GM18870 (cell line): ENCODE measurements around the gene TICAM1.
"Not testable (repeated sequence)": the region's sequence is repeated elsewhere in the genome, so short reads cannot be mapped to it uniquely, and the experiment has no call there.

Experiments
- ATAC-seq: cut with Tn5 transposase; IDR thresholded peaks from one replicate; pipeline ENCODE4 v1.9.1; 2021; ENCODE audit warnings: moderate library complexity; ENCODE audit not compliant: unreplicated experiment

Gene TICAM1

DNA sequence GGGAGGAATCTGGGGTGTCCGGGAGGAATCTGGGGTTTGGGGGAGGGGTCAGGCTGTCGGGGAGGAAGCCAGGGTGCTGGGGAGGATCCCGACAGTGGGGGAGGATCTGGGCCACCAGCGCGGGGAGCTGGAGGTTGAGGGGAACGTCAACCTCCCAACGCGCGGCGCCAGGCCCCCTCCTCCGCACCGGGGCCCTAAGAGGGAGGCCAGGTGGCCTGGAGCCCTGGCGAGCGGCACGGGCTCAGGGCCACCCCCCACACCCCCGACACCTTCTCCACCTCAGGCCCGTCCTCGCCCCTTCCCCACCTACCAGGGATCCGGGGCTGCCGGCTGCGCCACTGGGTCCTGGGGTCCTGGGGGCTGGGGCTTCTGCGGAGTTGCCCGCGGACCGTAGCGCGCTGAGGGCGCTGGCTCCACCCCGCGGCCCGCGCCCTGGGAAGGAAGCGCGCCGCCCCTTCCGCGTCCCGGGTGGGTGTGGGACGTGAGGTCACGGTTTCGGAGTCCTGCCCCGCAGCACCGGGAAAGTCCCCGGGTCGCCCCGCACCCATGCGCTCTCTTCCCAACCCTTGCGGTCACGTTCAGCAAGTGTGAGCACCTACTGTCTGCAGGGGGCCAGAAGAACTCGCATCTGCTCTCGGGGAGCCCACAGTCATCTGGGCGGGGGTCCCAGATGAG lies at the start of gene TICAM1:
TSS of gene TICAM1 (minus strand) at position 409 of the 675 bp plus-strand sequence. CDS start 13,335 bp downstream, outside the sequence.
- ATAC-seq = peak; percentile 40

DNA sequence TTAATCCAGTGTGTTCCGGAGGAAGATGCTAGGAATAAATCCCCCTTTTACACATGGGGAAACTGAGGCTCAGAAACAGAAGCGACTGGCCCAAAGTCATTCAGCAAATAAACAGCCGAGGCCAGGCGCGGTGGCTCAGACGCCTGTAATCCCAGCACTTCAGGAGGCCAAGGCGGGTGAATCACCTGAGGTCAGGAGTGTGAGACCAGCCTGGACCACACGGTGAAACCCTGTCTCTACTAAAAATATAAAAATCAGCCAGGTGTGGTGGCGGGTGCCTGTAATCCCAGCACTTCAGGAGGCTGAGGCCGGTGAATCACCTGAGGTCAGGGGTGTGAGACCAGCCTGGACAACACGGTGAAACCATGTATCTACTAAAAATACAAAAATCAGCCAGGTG lies 47.5 kb upstream of the TICAM1 start:
- no peak for ATAC-seq

GRCh38 chr19:4878491-4878968 lies 47.0 kb upstream of the TICAM1 start:
- no peak for ATAC-seq

GRCh38 chr19:4877753-4878490 lies 46.4 kb upstream of the TICAM1 start:
- no peak for ATAC-seq

- no peak for ATAC-seq
Measured at GRCh38 chr19:4873930-4874329, 42.4 kb upstream of the TICAM1 start.

DNA sequence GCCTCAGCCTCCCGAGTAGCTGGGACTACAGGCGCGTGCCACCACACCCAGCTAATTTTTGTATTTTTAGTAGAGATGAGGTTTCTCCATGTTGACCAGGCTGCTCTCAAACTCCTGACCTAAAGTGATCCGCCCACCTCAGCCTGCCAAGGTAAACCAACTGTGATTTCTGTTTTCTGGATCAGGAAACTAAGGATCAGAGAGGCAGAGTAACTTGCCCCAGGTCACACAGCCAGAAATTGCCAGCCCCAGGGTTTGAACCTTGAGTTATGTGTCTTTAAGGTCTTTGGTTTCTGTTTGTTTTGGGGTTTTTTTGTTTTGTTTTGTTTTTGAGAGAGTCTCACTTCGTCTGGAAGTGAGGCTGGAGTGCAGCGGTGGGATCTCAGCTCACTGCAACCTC lies 40.2 kb upstream of the TICAM1 start:
- no peak for ATAC-seq

DNA sequence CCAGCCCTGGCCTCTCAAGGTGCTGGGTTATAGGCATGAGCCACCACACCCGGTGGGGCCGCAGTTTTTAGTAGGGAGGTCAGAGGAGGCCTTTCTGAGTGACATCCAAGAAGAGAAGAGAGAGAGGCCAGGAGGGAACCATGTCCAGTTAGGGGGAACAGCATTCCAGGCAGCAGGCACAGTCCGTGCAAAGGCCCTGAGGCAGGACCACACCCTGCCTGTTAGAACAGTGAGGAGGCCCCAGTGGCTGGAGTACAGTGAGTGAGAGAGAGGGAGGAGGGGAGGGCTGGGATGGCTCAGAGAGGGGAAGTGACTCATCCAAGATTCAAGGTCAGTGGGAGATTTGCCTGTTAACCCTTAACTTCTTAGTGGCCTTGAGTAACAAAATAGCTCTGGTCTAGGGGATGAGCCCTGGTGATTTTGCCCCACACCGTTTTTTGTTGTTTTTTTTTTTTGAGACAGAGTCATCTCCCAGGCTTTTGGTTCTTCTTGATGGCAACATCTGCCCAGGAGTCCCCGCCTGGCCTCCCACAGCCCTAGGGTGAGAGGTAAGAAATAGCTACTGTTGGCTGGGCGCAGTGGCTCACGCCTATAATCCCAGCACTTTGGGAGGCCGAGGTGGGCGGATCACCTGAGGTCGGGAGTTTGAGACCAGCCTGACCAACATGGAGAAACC lies 38.7 kb upstream of the TICAM1 start:
- no peak for ATAC-seq

DNA sequence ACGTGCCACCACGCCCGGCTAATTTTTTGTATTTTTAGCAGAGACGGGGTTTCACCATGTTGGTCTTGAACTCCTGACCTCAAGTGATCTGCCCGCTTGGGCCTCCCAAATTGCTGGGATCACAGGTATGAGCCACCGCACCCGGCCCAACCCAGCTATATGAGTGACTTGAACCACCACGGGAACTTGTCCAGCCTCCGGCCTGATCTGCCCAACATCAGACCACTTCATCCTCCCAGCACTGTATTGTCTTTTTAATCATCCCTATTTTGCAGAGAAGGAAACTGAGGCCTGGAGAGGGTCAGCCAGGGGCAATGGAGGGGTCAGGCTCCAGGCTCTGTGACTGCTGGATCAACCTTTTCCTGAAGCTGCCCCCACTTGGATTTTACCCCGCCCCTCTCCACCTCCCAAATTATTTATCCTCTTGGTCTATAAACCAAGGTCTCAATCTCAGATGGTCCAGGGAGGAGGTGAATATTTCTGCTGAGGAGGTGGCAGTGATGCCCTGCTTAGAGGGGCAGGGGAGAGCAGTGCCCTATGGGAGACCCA lies 36.8 kb upstream of the TICAM1 start:
- ATAC-seq = no peak

GRCh38 chr19:4867534-4868285 lies 36.2 kb upstream of the TICAM1 start, which contains the start of gene PLIN3:
Gene PLIN3 (minus strand): TSS chr19:4867667. CDS start chr19:4861394, 6,273 bp downstream.
- no peak for ATAC-seq

- no peak for ATAC-seq
Measured at GRCh38 chr19:4866595-4867424, 35.3 kb upstream of the TICAM1 start.

GRCh38 chr19:4861147-4861546 lies 29.6 kb upstream of the TICAM1 start:
- no peak for ATAC-seq

DNA sequence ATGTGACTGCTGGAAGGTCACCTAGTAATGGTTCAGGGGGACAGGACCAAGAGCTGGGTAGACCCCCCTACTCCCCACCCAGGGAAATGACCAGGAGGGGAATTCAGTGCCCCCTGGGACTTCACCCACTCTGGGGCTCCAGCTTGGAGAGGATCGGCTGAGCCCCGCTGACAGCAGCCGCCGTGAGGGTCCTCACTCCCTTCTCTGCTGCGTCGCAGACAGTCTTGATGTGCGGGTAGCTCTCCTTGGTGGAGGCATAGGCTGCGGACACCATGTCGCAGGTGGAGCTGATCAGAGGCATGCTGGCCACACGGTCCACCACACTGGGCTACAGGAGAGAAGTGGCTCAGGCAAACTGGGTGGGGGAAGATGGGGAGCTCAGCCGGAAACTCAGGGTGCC lies 28.2 kb upstream of the TICAM1 start:
- ATAC-seq = no peak

DNA sequence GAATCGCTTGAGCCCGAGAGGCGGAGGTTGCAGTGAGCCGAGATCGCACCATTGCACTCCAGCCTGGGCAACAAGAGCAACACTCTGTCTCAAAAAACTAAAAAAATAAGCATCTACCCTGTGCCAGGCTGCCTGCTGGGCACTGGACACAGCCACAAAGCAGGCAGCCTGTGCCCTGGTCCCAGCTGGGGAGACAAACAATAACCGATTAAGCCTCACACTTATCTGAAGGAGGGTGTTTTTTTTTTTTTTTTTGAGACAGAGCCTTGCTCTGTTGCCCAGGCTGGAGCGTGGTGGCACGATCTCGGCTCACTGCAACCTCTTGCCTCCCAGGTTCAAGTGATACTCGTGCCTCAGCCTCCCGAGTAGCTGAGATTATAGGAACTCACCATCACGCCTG lies 25.0 kb upstream of the TICAM1 start:
- ATAC-seq = not testable (repeated sequence)

DNA sequence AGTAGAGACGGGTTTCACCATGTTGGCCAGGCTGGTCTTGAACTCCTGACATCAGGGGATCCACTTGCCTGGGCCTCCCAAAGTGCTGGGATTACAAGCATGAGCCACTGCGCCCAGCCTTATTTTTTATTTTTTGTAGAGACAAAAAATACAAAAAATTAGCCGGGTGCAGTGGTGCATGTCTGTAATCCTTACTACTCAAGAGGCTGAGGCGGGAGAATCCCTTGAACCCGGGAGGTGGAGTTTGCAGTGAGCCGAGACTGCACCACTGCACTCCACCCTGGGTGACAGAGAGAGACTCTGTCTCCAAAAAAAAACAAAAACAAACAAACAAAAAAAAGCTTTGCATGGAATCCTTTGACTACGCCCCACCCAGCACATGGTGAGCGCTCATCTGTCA lies 22.0 kb upstream of the TICAM1 start:
- not testable (repeated sequence) for ATAC-seq

DNA sequence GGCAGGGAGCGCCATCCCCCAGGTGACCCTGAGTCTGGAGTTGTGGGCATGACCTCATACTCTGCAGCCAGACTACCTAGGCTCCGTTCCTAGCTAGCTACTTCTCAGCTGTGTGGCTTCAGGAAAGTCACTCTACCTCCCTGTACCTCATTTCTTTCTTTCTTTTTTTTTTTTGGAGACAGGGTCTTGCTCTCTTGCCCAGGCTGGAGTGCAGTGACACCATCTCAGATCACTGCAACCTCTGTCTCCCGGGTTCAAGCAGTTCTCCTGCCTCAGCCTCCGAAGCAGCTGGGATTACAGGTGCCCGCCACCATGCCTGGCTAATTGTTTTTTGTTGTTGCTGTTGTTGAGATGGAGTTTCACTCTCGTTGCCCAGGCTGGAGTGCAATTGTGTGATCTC lies 21.0 kb upstream of the TICAM1 start:
- ATAC-seq = no peak

DNA sequence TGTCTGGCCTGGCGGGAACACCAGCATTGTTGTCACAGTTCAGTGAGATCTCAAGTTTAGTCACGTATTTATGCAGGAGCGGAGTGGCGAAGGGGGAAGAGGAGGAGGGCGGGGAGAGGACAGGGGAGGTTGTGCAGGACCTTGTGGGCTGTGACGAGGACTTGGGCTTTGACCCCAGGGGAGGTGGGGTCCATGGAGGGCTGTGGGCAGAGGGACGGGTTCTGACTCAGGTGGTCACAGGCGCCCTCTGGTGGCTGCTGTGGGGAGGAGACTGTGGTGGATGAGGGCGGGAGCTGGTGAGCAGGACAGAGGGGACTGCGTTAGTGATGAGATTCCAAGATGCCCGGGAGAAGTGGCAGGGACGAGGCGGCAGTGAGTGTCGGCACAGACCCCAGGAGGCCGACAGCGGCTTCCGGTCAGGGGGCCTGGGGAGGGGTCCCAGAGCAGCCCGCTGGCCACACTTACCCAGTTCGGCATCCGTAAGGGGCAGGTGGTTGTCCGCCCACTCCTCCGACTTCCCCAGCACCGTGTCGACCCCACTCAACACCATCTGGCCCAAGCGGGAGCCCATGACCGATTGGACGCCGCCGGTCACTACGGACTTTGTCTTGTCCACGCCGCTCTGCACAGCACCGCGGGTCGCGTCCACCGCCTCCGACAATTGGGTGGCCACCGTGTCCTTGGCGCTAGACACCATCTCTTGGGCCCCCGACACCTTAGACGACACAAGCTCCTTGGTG lies 20.2 kb upstream of the TICAM1 start:
- ATAC-seq = no peak

DNA sequence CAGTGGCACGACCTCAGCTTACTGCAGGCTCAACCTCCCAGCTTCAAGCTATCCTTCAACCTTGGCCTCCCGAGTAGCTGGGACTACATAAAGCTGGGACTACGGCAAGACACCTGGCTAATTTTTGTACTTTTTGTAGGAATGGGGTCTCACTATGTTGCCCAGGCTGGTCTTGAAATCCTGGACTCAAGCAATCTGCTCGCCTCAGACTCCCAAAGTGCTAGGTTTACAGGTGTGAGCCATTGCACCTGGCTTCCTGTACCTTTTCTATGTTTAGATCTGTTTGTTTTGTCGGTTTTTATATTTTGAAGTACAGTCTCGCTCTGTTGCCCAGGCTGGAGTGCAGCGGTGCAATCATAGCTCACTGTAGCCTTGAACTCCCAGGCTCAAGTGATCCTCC lies 17.5 kb upstream of the TICAM1 start:
- no peak for ATAC-seq

GRCh38 chr19:4847190-4847973 lies 15.9 kb upstream of the TICAM1 start:
- no peak for ATAC-seq
